HG03565 (cell line): ENCODE measurements around the gene PNMA6F.
"Not testable (repeated sequence)": the region's sequence is repeated elsewhere in the genome, so short reads cannot be mapped to it uniquely, and the experiment has no call there.

Source experiments
- ATAC-seq: cut with Tn5 transposase; IDR thresholded peaks from one replicate; pipeline ENCODE4 v1.9.1; 2021; ENCODE audit warnings: mild to moderate bottlenecking, moderate library complexity; ENCODE audit not compliant: unreplicated experiment

PNMA6F gene

GRCh38 chrX:153336121-153336894 is 14.7 kb upstream of the PNMA6F start:
- no peak for ATAC-seq

DNA sequence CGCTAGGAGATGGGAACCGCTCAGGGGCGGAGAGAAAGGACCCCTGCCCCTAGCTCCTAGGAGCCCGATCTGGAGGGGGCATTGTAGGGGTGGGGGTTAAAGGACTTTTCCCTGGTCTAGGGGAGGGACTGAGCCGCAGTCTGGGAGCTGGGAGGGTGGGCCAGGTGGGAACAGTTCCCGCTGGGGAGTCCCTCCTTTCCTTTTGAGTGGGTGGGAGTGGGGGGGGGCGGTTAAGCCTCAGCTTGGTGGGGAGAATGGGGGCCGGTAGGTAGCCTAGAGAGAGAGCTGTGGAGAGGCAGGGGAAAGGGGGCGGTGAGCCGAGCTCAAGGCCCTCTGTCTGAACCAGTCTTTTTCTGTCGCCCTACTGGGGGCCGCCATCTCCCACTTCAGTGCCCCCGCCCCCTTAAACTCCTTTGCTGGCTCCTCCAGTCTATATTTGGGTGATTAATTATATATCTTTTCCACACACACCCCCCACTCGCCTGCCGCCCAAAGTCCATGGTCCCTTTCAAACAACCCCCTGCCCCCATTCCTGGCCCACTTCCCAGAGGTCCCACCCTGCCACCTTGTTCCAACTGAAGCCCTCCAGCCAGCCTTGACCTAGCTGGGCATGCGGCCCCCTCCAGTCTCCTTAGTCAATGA is 13.2 kb upstream of the PNMA6F start:
- ATAC-seq = no peak

GRCh38 chrX:153333821-153334653 is 12.5 kb upstream of the PNMA6F start, which contains the start of gene ZNF275:
ZNF275 (plus strand) TSS chrX:153334153; CDS start chrX:153336680, 2,527 bp downstream.
- peak; percentile 59 for ATAC-seq

- ATAC-seq = no peak
Observed at GRCh38 chrX:153333266-153333665, 11.7 kb upstream of the PNMA6F start.

- no peak for ATAC-seq
Observed at GRCh38 chrX:153327561-153327960, 6.0 kb upstream of the PNMA6F start.

- no peak for ATAC-seq
Observed at GRCh38 chrX:153320555-153321184, 897 bp downstream of the PNMA6F start.

GRCh38 chrX:153320047-153320443 is 1.5 kb downstream of the PNMA6F start:
- not testable (repeated sequence) for ATAC-seq

- no peak for ATAC-seq
Observed at GRCh38 chrX:153319295-153320046, 2.1 kb downstream of the PNMA6F start.

DNA sequence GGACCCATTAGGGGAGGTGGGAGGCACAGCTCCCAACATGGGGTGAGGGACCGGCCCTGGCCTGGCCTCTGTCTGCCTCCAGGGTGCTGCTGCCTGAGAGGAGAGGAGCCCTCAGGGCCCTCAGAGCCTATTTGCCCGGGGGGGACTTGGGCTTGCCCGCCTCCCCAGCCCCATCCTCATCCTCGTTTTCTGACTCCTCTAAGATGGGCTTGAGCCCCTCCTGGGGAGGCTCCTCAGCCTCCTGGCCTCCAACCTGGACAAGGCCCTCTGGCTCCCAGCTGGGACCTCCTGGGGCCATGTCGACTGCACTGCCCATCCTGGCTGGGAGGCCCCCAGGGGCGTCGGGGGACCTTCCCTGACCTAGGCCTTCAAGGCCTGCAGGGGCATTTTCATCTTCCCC is 2.8 kb downstream of the PNMA6F start:
- ATAC-seq = no peak

- ATAC-seq = no peak
Observed at GRCh38 chrX:153317996-153318722, 3.4 kb downstream of the PNMA6F start.

- ATAC-seq = no peak
Observed at GRCh38 chrX:153317306-153317705, 4.3 kb downstream of the PNMA6F start.

GRCh38 chrX:153312842-153313241 is 8.7 kb downstream of the PNMA6F start:
- ATAC-seq = no peak

- ATAC-seq = no peak
Observed at GRCh38 chrX:153312041-153312440, 9.5 kb downstream of the PNMA6F start.

DNA sequence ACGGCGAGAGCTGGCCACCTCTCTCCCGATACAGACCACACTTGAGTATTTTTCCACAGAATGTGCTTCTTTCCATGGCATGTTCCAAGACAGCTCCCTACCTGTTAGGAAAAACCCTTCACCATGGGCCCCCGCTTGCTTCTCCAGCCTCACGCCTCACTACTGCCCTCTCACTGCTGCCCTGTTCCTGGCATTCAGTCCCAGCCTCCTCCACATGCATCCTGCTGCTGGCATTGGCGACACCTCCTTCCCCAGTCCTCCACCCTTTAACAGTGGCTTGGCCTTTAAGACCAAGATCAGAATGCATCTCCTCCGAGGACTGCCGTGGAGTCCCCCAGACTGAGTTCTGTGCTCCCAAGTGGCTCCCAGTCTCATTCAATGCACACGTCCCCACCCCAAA is 10.7 kb downstream of the PNMA6F start:
- no peak for ATAC-seq

DNA sequence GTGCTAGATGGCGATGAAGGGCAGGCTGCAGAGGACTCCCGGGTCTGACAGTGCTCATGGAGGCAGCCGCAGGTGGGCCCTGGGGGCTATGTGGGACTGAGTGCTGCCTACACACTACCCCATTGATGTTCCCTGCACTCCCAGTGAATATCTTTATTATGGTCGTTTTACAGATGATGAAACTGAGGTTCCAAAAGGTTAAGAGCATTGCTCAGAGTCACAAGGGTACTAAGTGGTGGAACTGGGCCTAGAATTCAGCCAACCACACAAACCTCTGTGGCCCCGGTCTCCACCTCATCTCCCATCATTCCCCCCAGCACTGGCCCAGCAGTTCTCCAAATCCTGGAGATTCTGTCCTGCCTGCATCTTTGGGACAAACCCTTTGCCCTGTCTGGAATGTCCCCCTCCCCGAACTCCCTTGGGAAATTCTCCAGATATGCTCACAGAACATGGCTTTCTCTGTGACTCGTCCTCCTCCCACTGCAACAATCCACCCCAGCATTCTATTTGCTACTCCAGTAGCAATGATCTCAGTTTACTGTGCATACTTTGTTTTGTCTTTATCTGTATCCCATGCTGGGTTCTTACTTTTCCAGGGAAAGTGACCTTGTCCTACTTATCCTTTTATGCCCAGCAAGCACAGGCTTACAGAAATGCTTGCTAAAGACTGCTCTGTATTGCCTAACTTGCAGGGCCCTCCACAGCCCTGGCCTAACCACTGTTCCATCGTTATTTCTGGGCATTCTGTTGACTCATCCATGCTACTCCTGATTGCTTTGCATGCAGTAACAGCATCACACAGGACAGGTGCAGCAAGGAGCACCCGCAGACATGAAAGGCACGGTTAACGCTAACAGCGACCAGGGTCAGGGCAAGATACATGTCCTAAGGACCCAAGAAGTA is 14.0 kb downstream of the PNMA6F start:
- ATAC-seq = no peak

GRCh38 chrX:153306527-153307115 is 14.9 kb downstream of the PNMA6F start:
- ATAC-seq = no peak

GRCh38 chrX:153305972-153306371 is 15.6 kb downstream of the PNMA6F start:
- ATAC-seq = no peak
